ENCODE measurements around the gene GPR21.

The GPR21 gene

DNA sequence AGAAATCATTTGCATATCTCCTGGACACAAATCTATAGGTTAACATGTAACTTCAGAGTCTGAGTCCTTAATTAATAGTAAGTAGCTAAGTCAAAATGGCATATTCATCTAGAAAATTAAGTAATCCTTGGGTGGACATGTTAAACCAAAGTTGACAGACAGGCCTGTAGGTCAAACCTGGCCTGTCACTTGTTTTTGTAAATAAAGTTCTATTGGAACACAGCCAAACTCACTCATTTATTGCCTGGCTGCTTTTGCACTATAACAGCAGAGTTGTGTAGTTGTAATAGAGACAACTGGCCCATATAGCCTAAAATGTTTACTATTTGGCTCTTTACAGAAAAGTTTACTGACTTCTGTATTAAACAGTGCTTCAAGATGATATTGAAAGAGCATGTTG is 24.6 kb upstream of the GPR21 start:
- H3K4ac ChIP-seq (ENCODE audit: low read depth in 1 of 2, low read length in 2 of 2) = no peak overlapping the region
- H3K36me3 ChIP-seq (ENCODE audit: control insufficient read depth in 1 of 2, insufficient read depth in 2 of 2, low read depth in 1 of 2, low read length in 2 of 2) = peaks cover 13 to 76% of the 10 kb centered on the region in 2 experiments
- no peak overlapping the region for H2AFZ ChIP-seq (ENCODE audit: low read depth, low read length)
- no peak overlapping the region for H2AK5ac ChIP-seq (ENCODE audit: low read length, severe bottlenecking)
- H3K4me3 ChIP-seq (ENCODE audit: insufficient read depth in 1 of 2, low read depth in 1 of 2, low read length in 2 of 2) = no peak overlapping the region
- H3K9me3 ChIP-seq (ENCODE audit: control insufficient read depth, low read length) = peaks cover under 1% of the 10 kb centered on the region
- H2BK12ac ChIP-seq (ENCODE audit: low read length in 2 of 2) = no peak overlapping the region
- no peak overlapping the region for H3K9ac ChIP-seq (ENCODE audit: low read length)
- H3K79me1 ChIP-seq (replicated peaks; ENCODE audit: low read length, poor library complexity, severe bottlenecking) = peaks cover 5% of the 10 kb centered on the region
- H3K27ac ChIP-seq (ENCODE audit: low read length, poor library complexity, severe bottlenecking) = no peak overlapping the region
- H3K18ac ChIP-seq (ENCODE audit: low read depth in 1 of 2, low read length in 2 of 2) = no peak overlapping the region
- no peak overlapping the region for H2BK5ac ChIP-seq (ENCODE audit: low read depth, low read length, poor library complexity, severe bottlenecking)
- no peak overlapping the region for H3K4me2 ChIP-seq (ENCODE audit: low read length, poor library complexity, severe bottlenecking)
- no peak overlapping the region for H2BK15ac ChIP-seq (ENCODE audit: low read depth, poor library complexity, severe bottlenecking)
- no peak for DNase-seq
- H3K23ac ChIP-seq (ENCODE audit: low read length in 2 of 2) = no peak overlapping the region
- no peak overlapping the region for H2BK120ac ChIP-seq (ENCODE audit: low read depth, low read length)
- no peaks in the 10 kb centered on the region for H3K4me1 ChIP-seq (ENCODE audit: control insufficient read depth, insufficient read depth, low read depth, low read length)
- no peak overlapping the region for H4K8ac ChIP-seq (ENCODE audit: low read length)
- no peak overlapping the region for H4K91ac ChIP-seq (ENCODE audit: low read length)
- no peaks in the 10 kb centered on the region for H3K27me3 ChIP-seq (ENCODE audit: control insufficient read depth in 1 of 2, insufficient read depth in 1 of 2, low read length in 2 of 2)
- no peak overlapping the region for H3K14ac ChIP-seq (ENCODE audit: low read length in 2 of 2)

GRCh38 chr9:123011380-123011779 is 22.1 kb upstream of the GPR21 start:
- DNase-seq = no peak
- H3K9ac ChIP-seq (ENCODE audit: low read length) = no peak overlapping the region
- no peak overlapping the region for H3K4ac ChIP-seq (ENCODE audit: low read depth in 1 of 2, low read length in 2 of 2)
- no peak overlapping the region for H3K4me2 ChIP-seq (ENCODE audit: low read length, poor library complexity, severe bottlenecking)
- H3K27ac ChIP-seq (ENCODE audit: low read length, poor library complexity, severe bottlenecking) = no peak overlapping the region
- peaks cover 5% of the 10 kb centered on the region for H3K79me1 ChIP-seq (replicated peaks; ENCODE audit: low read length, poor library complexity, severe bottlenecking)
- H3K27me3 ChIP-seq (ENCODE audit: control insufficient read depth in 1 of 2, insufficient read depth in 1 of 2, low read length in 2 of 2) = no peaks in the 10 kb centered on the region
- H3K18ac ChIP-seq (ENCODE audit: low read depth in 1 of 2, low read length in 2 of 2) = no peak overlapping the region
- no peak overlapping the region for H2BK5ac ChIP-seq (ENCODE audit: low read depth, low read length, poor library complexity, severe bottlenecking)
- no peak overlapping the region for H2BK15ac ChIP-seq (ENCODE audit: low read depth, poor library complexity, severe bottlenecking)
- no peak overlapping the region for H2BK12ac ChIP-seq (ENCODE audit: low read length in 2 of 2)
- no peak overlapping the region for H4K8ac ChIP-seq (ENCODE audit: low read length)
- H3K9me3 ChIP-seq (ENCODE audit: control insufficient read depth, low read length) = peaks cover 2% of the 10 kb centered on the region
- H4K91ac ChIP-seq (ENCODE audit: low read length) = no peak overlapping the region
- H2AFZ ChIP-seq (ENCODE audit: low read depth, low read length) = no peak overlapping the region
- peaks cover 18 to 81% of the 10 kb centered on the region in 2 experiments for H3K36me3 ChIP-seq (ENCODE audit: control insufficient read depth in 1 of 2, insufficient read depth in 2 of 2, low read depth in 1 of 2, low read length in 2 of 2)
- no peak overlapping the region for H3K23ac ChIP-seq (ENCODE audit: low read length in 2 of 2)
- no peak overlapping the region for H3K4me3 ChIP-seq (ENCODE audit: insufficient read depth in 1 of 2, low read depth in 1 of 2, low read length in 2 of 2)
- H3K14ac ChIP-seq (ENCODE audit: low read length in 2 of 2) = no peak overlapping the region
- no peak overlapping the region for H2BK120ac ChIP-seq (ENCODE audit: low read depth, low read length)
- WGBS = 93% methylated on average over 3 of the region's 3 CpGs
- no peak overlapping the region for H2AK5ac ChIP-seq (ENCODE audit: low read length, severe bottlenecking)
- peaks cover 2% of the 10 kb centered on the region for H3K4me1 ChIP-seq (ENCODE audit: control insufficient read depth, insufficient read depth, low read depth, low read length)

- no peak overlapping the region for H2AFZ ChIP-seq (ENCODE audit: low read depth, low read length)
- 100% methylated on average over 2 of the region's 3 CpGs for WGBS
- H3K14ac ChIP-seq (ENCODE audit: low read length in 2 of 2) = no peak overlapping the region
These were observed 21.5 kb upstream of the GPR21 start for GRCh38 chr9:123011878-123012528.

GRCh38 chr9:123016631-123017030 is 16.8 kb upstream of the GPR21 start:
- DNase-seq = no peak
- Histone ChIP-seq H3K27me3 (ENCODE audit: control insufficient read depth in 1 of 2, insufficient read depth in 1 of 2, low read length in 2 of 2) (no peaks in the 10 kb centered on the region), H3K9ac (ENCODE audit: low read length) (no peak overlapping the region), H3K23ac (ENCODE audit: low read length in 2 of 2) (no peak overlapping the region), H3K4me2 (ENCODE audit: low read length, poor library complexity, severe bottlenecking) (no peak overlapping the region), H4K8ac (ENCODE audit: low read length) (no peak overlapping the region), H3K27ac (ENCODE audit: low read length, poor library complexity, severe bottlenecking) (no peak overlapping the region), H2BK120ac (ENCODE audit: low read depth, low read length) (no peak overlapping the region), H2BK5ac (ENCODE audit: low read depth, low read length, poor library complexity, severe bottlenecking) (no peak overlapping the region), H2AK5ac (ENCODE audit: low read length, severe bottlenecking) (no peak overlapping the region), H4K91ac (ENCODE audit: low read length) (no peak overlapping the region), H3K4ac (ENCODE audit: low read depth in 1 of 2, low read length in 2 of 2) (no peak overlapping the region), H3K14ac (ENCODE audit: low read length in 2 of 2) (no peak overlapping the region), H3K4me1 (ENCODE audit: control insufficient read depth, insufficient read depth, low read depth, low read length) (peaks cover 2% of the 10 kb centered on the region), H3K9me3 (ENCODE audit: control insufficient read depth, low read length) (peaks cover 2% of the 10 kb centered on the region), H2BK12ac (ENCODE audit: low read length in 2 of 2) (no peak overlapping the region), H3K36me3 (ENCODE audit: control insufficient read depth in 1 of 2, insufficient read depth in 2 of 2, low read depth in 1 of 2, low read length in 2 of 2) (peaks cover 13 to 95% of the 10 kb centered on the region in 2 experiments), H3K18ac (ENCODE audit: low read depth in 1 of 2, low read length in 2 of 2) (no peak overlapping the region), H3K79me1 (replicated peaks; ENCODE audit: low read length, poor library complexity, severe bottlenecking) (peaks cover 2% of the 10 kb centered on the region), H2AFZ (ENCODE audit: low read depth, low read length) (no peak overlapping the region), H3K4me3 (ENCODE audit: insufficient read depth in 1 of 2, low read depth in 1 of 2, low read length in 2 of 2) (no peak overlapping the region), H2BK15ac (ENCODE audit: low read depth, poor library complexity, severe bottlenecking) (no peak overlapping the region)
- WGBS = no CpG with 5 or more reads among the region's 1 CpG

More at GRCh38 chr9:123011878-123012528, 21.5 kb upstream of the GPR21 start:
- no peak overlapping the region for H2BK15ac ChIP-seq (ENCODE audit: low read depth, poor library complexity, severe bottlenecking)
- peaks cover 2% of the 10 kb centered on the region for H3K9me3 ChIP-seq (ENCODE audit: control insufficient read depth, low read length)
- H3K36me3 ChIP-seq (ENCODE audit: control insufficient read depth in 1 of 2, insufficient read depth in 2 of 2, low read depth in 1 of 2, low read length in 2 of 2) = peaks cover 17 to 83% of the 10 kb centered on the region in 2 experiments
- no peak overlapping the region for H3K4ac ChIP-seq (ENCODE audit: low read depth in 1 of 2, low read length in 2 of 2)
- peaks cover 2% of the 10 kb centered on the region for H3K4me1 ChIP-seq (ENCODE audit: control insufficient read depth, insufficient read depth, low read depth, low read length)
- no peak overlapping the region for H4K91ac ChIP-seq (ENCODE audit: low read length)
- H3K4me2 ChIP-seq (ENCODE audit: low read length, poor library complexity, severe bottlenecking) = no peak overlapping the region
- no peak overlapping the region for H2BK120ac ChIP-seq (ENCODE audit: low read depth, low read length)
- H3K9ac ChIP-seq (ENCODE audit: low read length) = no peak overlapping the region
- no peak overlapping the region for H2AK5ac ChIP-seq (ENCODE audit: low read length, severe bottlenecking)
- no peaks in the 10 kb centered on the region for H3K27me3 ChIP-seq (ENCODE audit: control insufficient read depth in 1 of 2, insufficient read depth in 1 of 2, low read length in 2 of 2)
- no peak overlapping the region for H3K4me3 ChIP-seq (ENCODE audit: insufficient read depth in 1 of 2, low read depth in 1 of 2, low read length in 2 of 2)
- H4K8ac ChIP-seq (ENCODE audit: low read length) = no peak overlapping the region
- H2BK5ac ChIP-seq (ENCODE audit: low read depth, low read length, poor library complexity, severe bottlenecking) = no peak overlapping the region
- peak; percentile 38 for DNase-seq
- no peak overlapping the region for H2BK12ac ChIP-seq (ENCODE audit: low read length in 2 of 2)
- no peak overlapping the region for H3K18ac ChIP-seq (ENCODE audit: low read depth in 1 of 2, low read length in 2 of 2)
- H3K23ac ChIP-seq (ENCODE audit: low read length in 2 of 2) = no peak overlapping the region
- peaks cover 4% of the 10 kb centered on the region for H3K79me1 ChIP-seq (replicated peaks; ENCODE audit: low read length, poor library complexity, severe bottlenecking)
- H3K27ac ChIP-seq (ENCODE audit: low read length, poor library complexity, severe bottlenecking) = no peak overlapping the region

Data from mesenchymal stem cell (in vitro differentiated cells and primary cell).